AG10803 (cell line): ENCODE measurements around the gene LTB4R2.

Source experiments
- DNase-seq: peaks from one replicate; pipeline ENCODE4 v3.0.0; 2010; ENCODE audit warnings: low read depth
- H3K4me3 ChIP-seq: 2 replicates; pipeline ENCODE4 v1.5.1; 2011; ENCODE audit warnings: mild to moderate bottlenecking, low read length, control low read depth
- TF ChIP-seq, protein P1 (sequence below): conservative IDR thresholded peaks from 2 replicates; pipeline ENCODE4 v1.5.1; 2011; ENCODE audit warnings: mild to moderate bottlenecking, low read length, control low read depth, inconsistent platforms

LTB4R2 gene

DNA sequence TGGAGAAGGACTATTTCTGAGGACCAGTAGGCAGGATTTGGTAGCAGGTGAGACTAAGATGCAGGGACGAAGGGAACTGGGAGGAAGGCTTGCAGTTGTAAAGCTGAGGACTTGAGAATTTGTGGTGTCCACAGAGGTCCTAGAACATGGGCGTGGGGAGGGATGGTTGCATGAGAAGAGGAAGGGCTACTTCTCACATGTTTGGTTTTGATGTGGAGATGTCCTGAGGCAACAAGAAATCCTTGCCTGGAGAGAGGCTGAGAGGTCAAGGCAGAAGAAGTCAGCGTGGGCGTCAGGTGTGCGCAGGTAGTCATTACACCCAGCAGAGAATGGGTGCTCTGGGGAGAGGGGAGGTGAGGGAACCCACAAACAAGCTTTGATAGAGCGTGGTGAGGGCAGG is 32.9 kb upstream of the LTB4R2 start:
- DNase-seq, result no peak
- TF ChIP-seq, protein P1, sequence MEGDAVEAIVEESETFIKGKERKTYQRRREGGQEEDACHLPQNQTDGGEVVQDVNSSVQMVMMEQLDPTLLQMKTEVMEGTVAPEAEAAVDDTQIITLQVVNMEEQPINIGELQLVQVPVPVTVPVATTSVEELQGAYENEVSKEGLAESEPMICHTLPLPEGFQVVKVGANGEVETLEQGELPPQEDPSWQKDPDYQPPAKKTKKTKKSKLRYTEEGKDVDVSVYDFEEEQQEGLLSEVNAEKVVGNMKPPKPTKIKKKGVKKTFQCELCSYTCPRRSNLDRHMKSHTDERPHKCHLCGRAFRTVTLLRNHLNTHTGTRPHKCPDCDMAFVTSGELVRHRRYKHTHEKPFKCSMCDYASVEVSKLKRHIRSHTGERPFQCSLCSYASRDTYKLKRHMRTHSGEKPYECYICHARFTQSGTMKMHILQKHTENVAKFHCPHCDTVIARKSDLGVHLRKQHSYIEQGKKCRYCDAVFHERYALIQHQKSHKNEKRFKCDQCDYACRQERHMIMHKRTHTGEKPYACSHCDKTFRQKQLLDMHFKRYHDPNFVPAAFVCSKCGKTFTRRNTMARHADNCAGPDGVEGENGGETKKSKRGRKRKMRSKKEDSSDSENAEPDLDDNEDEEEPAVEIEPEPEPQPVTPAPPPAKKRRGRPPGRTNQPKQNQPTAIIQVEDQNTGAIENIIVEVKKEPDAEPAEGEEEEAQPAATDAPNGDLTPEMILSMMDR, result no peak
- H3K4me3 ChIP-seq, result no peak overlapping the region

DNA sequence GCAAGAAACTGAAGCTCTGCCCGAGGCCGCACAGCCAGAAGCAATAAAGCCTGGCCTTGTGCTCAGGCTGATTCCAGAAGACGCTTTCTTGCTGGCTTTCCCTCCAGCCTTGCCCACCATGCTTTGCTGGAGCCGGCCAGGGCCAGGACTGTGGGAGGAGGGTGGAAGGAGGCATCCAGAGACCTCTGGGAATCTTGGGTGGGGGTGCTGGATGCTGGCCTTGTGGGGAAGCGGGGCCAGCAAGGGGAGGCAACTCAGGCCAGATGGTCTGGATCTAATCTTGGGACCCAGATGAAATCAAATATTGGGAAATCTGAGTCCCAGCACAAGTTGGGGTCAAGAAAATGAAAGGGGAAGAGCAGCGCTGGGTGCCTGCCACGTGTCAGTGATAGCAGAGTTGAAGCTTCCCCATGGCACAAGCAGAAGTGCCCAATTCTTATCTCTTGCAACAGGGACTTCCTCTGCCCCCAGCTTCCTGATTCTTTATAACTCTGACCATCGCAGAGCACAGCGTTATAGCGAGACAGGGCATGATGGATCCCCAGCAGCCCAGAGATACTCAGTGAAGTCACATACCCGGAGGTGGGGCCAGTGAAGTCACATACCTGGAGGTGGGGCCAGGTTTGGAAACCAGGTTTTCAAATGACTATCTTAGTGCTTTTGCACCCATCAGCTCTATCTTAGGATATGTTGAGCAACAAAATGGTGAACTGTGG is 32.2 kb upstream of the LTB4R2 start:
- TF ChIP-seq, protein P1, result no peak
- DNase-seq, result no peak
- no peak overlapping the region for H3K4me3 ChIP-seq

DNA sequence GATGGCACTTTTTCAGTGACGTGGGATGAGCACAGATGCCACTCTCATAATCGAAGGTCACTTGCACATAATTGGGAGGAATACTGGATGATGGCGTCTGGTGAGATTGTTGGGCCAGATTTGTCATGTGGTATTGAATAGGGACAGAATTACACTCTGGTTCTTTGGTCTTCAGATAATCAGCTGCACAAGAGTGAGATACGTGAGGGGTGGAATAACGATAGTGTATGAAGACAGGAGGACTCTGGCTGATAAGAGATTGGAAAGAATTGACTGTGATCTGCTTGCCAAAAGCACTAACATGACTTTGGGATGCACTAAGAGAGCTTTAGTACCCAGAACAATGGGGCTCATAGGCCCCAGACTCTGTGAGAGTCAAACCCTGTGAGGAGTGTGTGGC is 31.5 kb upstream of the LTB4R2 start:
- no peak overlapping the region for H3K4me3 ChIP-seq
- TF ChIP-seq, protein P1, result no peak
- no peak for DNase-seq

DNA sequence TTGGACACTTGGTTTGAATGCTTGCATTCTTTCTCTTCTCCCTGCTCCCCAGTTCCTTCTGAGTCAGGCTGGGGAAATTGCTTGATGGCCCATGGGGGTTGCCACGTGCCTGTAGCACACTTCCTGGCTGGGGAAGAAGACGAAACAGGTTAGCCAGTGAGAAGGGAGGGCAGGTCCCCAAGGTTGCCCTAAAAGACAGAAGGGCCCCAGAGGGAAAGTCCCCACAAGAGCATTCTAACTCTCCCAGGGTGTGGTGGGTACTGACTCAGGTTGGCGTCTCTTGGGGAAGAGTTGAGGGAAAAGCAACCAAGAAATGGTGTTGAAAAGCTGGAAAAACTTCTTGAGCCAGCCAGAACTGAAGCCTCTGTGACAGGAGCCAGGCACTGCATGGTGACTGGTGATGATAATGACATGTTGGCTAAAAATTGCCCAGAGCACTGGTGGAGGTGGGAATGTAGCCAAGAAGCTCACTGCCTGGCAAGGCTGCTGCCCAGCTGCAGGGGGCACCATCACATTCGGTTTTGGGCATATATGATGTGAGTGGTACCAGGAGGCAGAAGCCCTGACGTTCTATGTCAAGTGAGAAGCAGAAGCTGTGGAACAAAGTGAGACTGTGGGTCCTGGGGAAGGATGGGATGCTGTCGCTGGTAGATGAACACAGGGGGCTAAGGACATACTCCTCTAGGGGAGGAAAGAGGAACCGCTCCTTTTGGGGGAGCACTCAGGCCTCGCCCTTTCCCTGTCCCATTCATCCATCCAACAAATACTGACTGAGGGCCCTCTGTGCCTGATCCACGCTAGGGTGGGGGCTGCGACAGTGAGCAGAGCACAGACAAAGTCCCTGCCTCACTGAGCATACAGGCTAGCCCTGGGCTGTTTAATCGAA is 30.4 kb upstream of the LTB4R2 start:
- TF ChIP-seq, protein P1, result peak; percentile 19
- no peak overlapping the region for H3K4me3 ChIP-seq
- DNase-seq, result no peak

DNA sequence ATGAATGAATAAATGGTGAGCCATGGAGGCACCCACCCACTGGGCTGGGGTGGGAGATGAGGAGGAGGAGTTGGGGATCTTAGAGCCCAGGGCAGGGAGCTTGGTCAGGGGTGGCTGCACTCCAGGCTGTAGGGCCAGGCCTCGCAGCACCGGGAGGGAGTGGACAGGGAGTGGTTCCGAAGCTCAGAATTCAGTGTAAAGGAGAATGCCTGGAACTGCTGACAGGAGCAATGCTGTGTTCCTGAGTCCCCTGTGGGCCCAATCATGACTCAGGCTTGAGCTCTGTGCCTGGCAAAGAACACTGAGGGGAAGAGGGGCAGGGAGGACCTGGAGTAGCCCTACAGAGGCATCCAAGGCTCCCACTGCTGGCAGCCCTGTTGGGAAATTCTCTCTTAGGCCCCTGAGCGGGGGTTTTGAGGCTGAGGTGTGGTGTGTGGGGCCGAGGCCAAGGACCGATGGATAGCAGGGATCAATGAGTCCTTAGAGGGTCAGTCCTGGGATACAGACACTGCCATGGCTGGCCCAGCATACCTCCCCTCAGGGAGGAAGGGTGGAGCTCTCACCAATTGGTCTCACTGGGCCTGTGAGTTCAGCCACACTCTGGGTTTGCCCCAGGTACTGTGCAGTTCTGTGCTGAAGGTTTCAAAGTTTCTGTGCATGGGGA is 29.0 kb upstream of the LTB4R2 start:
- TF ChIP-seq, protein P1, result no peak
- H3K4me3 ChIP-seq, result no peak overlapping the region
- no peak for DNase-seq

DNA sequence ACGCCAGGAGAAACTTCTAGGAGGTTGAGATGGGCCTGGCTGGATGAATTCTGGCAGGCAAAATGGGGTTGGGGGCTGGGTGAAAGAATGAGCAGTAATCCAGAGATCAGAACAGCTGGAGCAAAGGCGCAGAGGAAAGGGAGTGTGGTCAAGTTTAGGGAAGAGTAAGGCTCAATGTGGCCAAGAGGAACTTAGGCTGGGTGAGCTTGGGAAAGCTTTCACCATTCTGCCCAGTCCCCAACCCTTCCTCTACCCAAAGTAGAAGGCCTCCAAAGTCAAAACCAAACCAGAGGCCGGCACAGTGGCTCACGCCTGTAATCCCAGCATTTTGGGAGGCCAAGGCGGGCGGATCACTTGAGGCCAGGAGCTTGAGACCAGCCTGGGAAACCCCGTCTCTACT is 28.3 kb upstream of the LTB4R2 start:
- TF ChIP-seq, protein P1, result no peak
- no peak for DNase-seq

More for the DNA sequence above, 28.3 kb upstream of the LTB4R2 start:
- H3K4me3 ChIP-seq, result no peak overlapping the region
